GM19328 (cell line): ENCODE results near the gene RTEL1.
A peak's percentile ranks its signal among the peaks of the same experiment; 100 is the strongest.
"Not testable (repeated sequence)": the region's sequence is repeated elsewhere in the genome, so short reads cannot be mapped to it uniquely, and the experiment has no call there.

Source experiments
- ATAC-seq: cut with Tn5 transposase; IDR thresholded peaks from one replicate; pipeline ENCODE4 v1.9.1; 2021; ENCODE audit warnings: mild to moderate bottlenecking, moderate library complexity; ENCODE audit not compliant: unreplicated experiment

Gene RTEL1

GRCh38 chr20:63648895-63649589, 9.1 kb upstream of the RTEL1 start:
- no peak for ATAC-seq

- not testable (repeated sequence) for ATAC-seq
Measured at GRCh38 chr20:63650486-63650885, 7.6 kb upstream of the RTEL1 start.

- ATAC-seq: no peak
Measured at GRCh38 chr20:63651942-63652191, 6.2 kb upstream of the RTEL1 start.

- no peak for ATAC-seq
Measured at GRCh38 chr20:63652192-63652980, 5.7 kb upstream of the RTEL1 start.

- no peak for ATAC-seq
Measured at GRCh38 chr20:63653041-63653973, 4.8 kb upstream of the RTEL1 start, which contains the start of gene STMN3. TSS of gene STMN3 (minus strand) at chr20:63653424. CDS start at chr20:63653345, 79 bp downstream.

GRCh38 chr20:63653974-63654668, 4.0 kb upstream of the RTEL1 start:
- no peak for ATAC-seq

- no peak for ATAC-seq
Measured at GRCh38 chr20:63655249-63655648, 2.9 kb upstream of the RTEL1 start.

- no peak for ATAC-seq
Measured at GRCh38 chr20:63656451-63656850, 1.7 kb upstream of the RTEL1 start.

- ATAC-seq: no peak
Measured at GRCh38 chr20:63657260-63657936, 714 bp upstream of the RTEL1 start.

- peak; percentile 11 for ATAC-seq
Measured at GRCh38 chr20:63658749-63659187, 656 bp downstream of the RTEL1 start.

- no peak for ATAC-seq
Measured at GRCh38 chr20:63659370-63659769, 1.3 kb downstream of the RTEL1 start.

- ATAC-seq: not testable (repeated sequence)
Measured at GRCh38 chr20:63660174-63660573, 2.1 kb downstream of the RTEL1 start.

GRCh38 chr20:63660622-63661021, 2.5 kb downstream of the RTEL1 start:
- no peak for ATAC-seq

GRCh38 chr20:63661108-63661507, 3.0 kb downstream of the RTEL1 start:
- ATAC-seq: no peak

- no peak for ATAC-seq
Measured at GRCh38 chr20:63661959-63662812, 4.1 kb downstream of the RTEL1 start.

GRCh38 chr20:63662813-63663189, 4.7 kb downstream of the RTEL1 start:
- no peak for ATAC-seq

- ATAC-seq: no peak
Measured at GRCh38 chr20:63663332-63664066, 5.4 kb downstream of the RTEL1 start.

GRCh38 chr20:63664143-63664851, 6.2 kb downstream of the RTEL1 start:
- ATAC-seq: no peak
